ENCODE measurements around the gene SPTLC2. TPM values are rescaled to one million over a fixed set of nuclear protein-coding genes. Genes with fewer than 3 reads are reported as not detected.

The SPTLC2 gene
- total RNA-seq, 1 donor from 2014 or later: 12.3 TPM

GRCh38 chr14:77573964-77574363, 42.5 kb downstream of the SPTLC2 start:
- H3K27ac Mint-ChIP-seq: no peak overlapping the region

GRCh38 chr14:77570706-77571268, 45.6 kb downstream of the SPTLC2 start:
- Histone ChIP-seq H3K36me3 (no peaks in the 10 kb centered on the region), H3K27ac (no peak overlapping the region), H3K4me1 (peaks cover 5% of the 10 kb centered on the region), H2AFZ (replicated peaks) (peak overlapping the region; percentile 6), H3K79me2 (ENCODE audit: low read depth) (no peaks in the 10 kb centered on the region), H3K9ac (no peak overlapping the region), H3K4me3 (no peak overlapping the region), H3K9me3 (ENCODE audit: low read depth) (no peaks in the 10 kb centered on the region), H3K4me2 (no peak overlapping the region), H4K20me1 (ENCODE audit: low read depth) (no peaks in the 10 kb centered on the region), H3K27me3 (no peaks in the 10 kb centered on the region), H3F3A (ENCODE audit: low read depth) (no peaks in the 10 kb centered on the region)
- DNase-seq (ENCODE audit: low spot score): no peak
- no peak overlapping the region for H3K27ac Mint-ChIP-seq
- no peak for TF ChIP-seq EZH2 (IDR thresholded peaks at IDR 0.05)
- TF ChIP-seq EZH2phosphoT487 (IDR thresholded peaks at IDR 0.05): no peak
- TF ChIP-seq CTCF (IDR thresholded peaks at IDR 0.05): no peak
- no peaks in the 10 kb centered on the region for H3K27me3 Mint-ChIP-seq (ENCODE audit: insufficient read depth, low read depth)
- H3K4me1 Mint-ChIP-seq: no peaks in the 10 kb centered on the region
- no peaks in the 10 kb centered on the region for H3K9me3 Mint-ChIP-seq
- peaks cover 24% of the 10 kb centered on the region for H3K36me3 Mint-ChIP-seq
- no peak overlapping the region for H3K4me3 Mint-ChIP-seq

More at GRCh38 chr14:77573964-77574363, 42.5 kb downstream of the SPTLC2 start:
- Mint-ChIP-seq H3K27me3 (ENCODE audit: insufficient read depth, low read depth) (no peaks in the 10 kb centered on the region), H3K4me1 (no peaks in the 10 kb centered on the region), H3K4me3 (no peak overlapping the region), H3K36me3 (peaks cover 20% of the 10 kb centered on the region), H3K9me3 (no peaks in the 10 kb centered on the region)
- Histone ChIP-seq H4K20me1 (ENCODE audit: low read depth) (no peaks in the 10 kb centered on the region), H3K27ac (no peak overlapping the region), H3K27me3 (no peaks in the 10 kb centered on the region), H2AFZ (replicated peaks) (no peak overlapping the region), H3K36me3 (no peaks in the 10 kb centered on the region), H3K4me2 (no peak overlapping the region), H3K4me1 (peaks cover 5% of the 10 kb centered on the region), H3F3A (ENCODE audit: low read depth) (no peaks in the 10 kb centered on the region), H3K9me3 (ENCODE audit: low read depth) (no peaks in the 10 kb centered on the region), H3K4me3 (no peak overlapping the region), H3K79me2 (ENCODE audit: low read depth) (no peaks in the 10 kb centered on the region), H3K9ac (no peak overlapping the region)
- DNase-seq (ENCODE audit: low spot score): no peak
- TF ChIP-seq EZH2 (IDR thresholded peaks at IDR 0.05): no peak
- no peak for TF ChIP-seq EZH2phosphoT487 (IDR thresholded peaks at IDR 0.05)
- no peak for TF ChIP-seq CTCF (IDR thresholded peaks at IDR 0.05)

- no peaks in the 10 kb centered on the region for H3K4me1 Mint-ChIP-seq
- no peak overlapping the region for H3K4me2 ChIP-seq
- H3F3A ChIP-seq (ENCODE audit: low read depth): no peaks in the 10 kb centered on the region
- no peak overlapping the region for H2AFZ ChIP-seq (replicated peaks)
- no peaks in the 10 kb centered on the region for H3K36me3 ChIP-seq
- no peaks in the 10 kb centered on the region for H3K27me3 Mint-ChIP-seq (ENCODE audit: insufficient read depth, low read depth)
- no peak overlapping the region for H3K9ac ChIP-seq
- H3K27ac Mint-ChIP-seq: no peak overlapping the region
- no peaks in the 10 kb centered on the region for H3K9me3 ChIP-seq (ENCODE audit: low read depth)
- H3K4me3 Mint-ChIP-seq: no peak overlapping the region
- peaks cover 5% of the 10 kb centered on the region for H3K4me1 ChIP-seq
- no peak for DNase-seq (ENCODE audit: low spot score)
- no peak for TF ChIP-seq EZH2phosphoT487 (IDR thresholded peaks at IDR 0.05)
- no peak for TF ChIP-seq CTCF (IDR thresholded peaks at IDR 0.05)
- TF ChIP-seq EZH2 (IDR thresholded peaks at IDR 0.05): no peak
- H3K79me2 ChIP-seq (ENCODE audit: low read depth): no peaks in the 10 kb centered on the region
- H3K9me3 Mint-ChIP-seq: no peaks in the 10 kb centered on the region
- H3K27me3 ChIP-seq: no peaks in the 10 kb centered on the region
- no peak overlapping the region for H3K27ac ChIP-seq
- H3K36me3 Mint-ChIP-seq: peaks cover 15% of the 10 kb centered on the region
- H3K4me3 ChIP-seq: no peak overlapping the region
- H4K20me1 ChIP-seq (ENCODE audit: low read depth): no peaks in the 10 kb centered on the region
Observed at GRCh38 chr14:77565994-77566305, 50.5 kb downstream of the SPTLC2 start.
